ENCODE data around the gene SSX1. TPM values are rescaled to one million over a fixed set of nuclear protein-coding genes. Genes with fewer than 3 reads are reported as not detected.
"Not testable (repeated sequence)": the region's sequence is repeated elsewhere in the genome, so short reads cannot be mapped to it uniquely, and the experiment has no call there.

Gene SSX1
- 2.0 TPM for polyA plus RNA-seq (2012; ENCODE audit: insufficient read depth, insufficient read length, low read depth)

GRCh38 chrX:48255062-48255796 lies at the start of gene SSX1:
Gene SSX1 (plus strand): TSS chrX:48255392. CDS start chrX:48257242, 1,850 bp downstream.
- H3K36me3 ChIP-seq; H3K4me1 ChIP-seq; DNase-seq; H3K9me3 ChIP-seq; H3K27me3 ChIP-seq; H3K4me3 ChIP-seq (ENCODE audit: low read depth, low read length): not testable (repeated sequence)

GRCh38 chrX:48214341-48214740 lies 40.9 kb upstream of the SSX1 start:
- H3K36me3 ChIP-seq; H3K9me3 ChIP-seq; H3K4me3 ChIP-seq (ENCODE audit: low read depth, low read length); H3K27me3 ChIP-seq; DNase-seq; H3K4me1 ChIP-seq: not testable (repeated sequence)

GRCh38 chrX:48224196-48224595 lies 31.0 kb upstream of the SSX1 start:
- not testable (repeated sequence) for H3K9me3 ChIP-seq; H3K4me1 ChIP-seq; H3K27me3 ChIP-seq; H3K36me3 ChIP-seq; H3K4me3 ChIP-seq (ENCODE audit: low read depth, low read length); DNase-seq

- H3K27me3 ChIP-seq; H3K4me3 ChIP-seq (ENCODE audit: low read depth, low read length); H3K36me3 ChIP-seq; H3K9me3 ChIP-seq; H3K4me1 ChIP-seq; DNase-seq: not testable (repeated sequence)
Measured at GRCh38 chrX:48252945-48253344, 2.2 kb upstream of the SSX1 start.

- not testable (repeated sequence) for H3K36me3 ChIP-seq; H3K4me3 ChIP-seq (ENCODE audit: low read depth, low read length); DNase-seq; H3K4me1 ChIP-seq; H3K9me3 ChIP-seq; H3K27me3 ChIP-seq
Measured at GRCh38 chrX:48274365-48274764, 19.2 kb downstream of the SSX1 start.

- peak; percentile 10 for DNase-seq
- H3K36me3 ChIP-seq: no peaks in the 10 kb centered on the region
- H3K4me3 ChIP-seq (ENCODE audit: low read depth, low read length): no peak overlapping the region
- H3K4me1 ChIP-seq: no peaks in the 10 kb centered on the region
- no peak for TF ChIP-seq CTCF (IDR thresholded peaks at IDR 0.05; ENCODE audit: low read depth, low read length)
- H3K9me3 ChIP-seq: no peaks in the 10 kb centered on the region
- H3K27me3 ChIP-seq: no peaks in the 10 kb centered on the region
Measured at GRCh38 chrX:48278958-48279357, 23.8 kb downstream of the SSX1 start.

- DNase-seq; H3K27me3 ChIP-seq; H3K9me3 ChIP-seq; H3K4me1 ChIP-seq; H3K4me3 ChIP-seq (ENCODE audit: low read depth, low read length); H3K36me3 ChIP-seq: not testable (repeated sequence)
Measured at GRCh38 chrX:48280729-48281128, 25.5 kb downstream of the SSX1 start.

GRCh38 chrX:48306175-48306574 lies 51.0 kb downstream of the SSX1 start:
- no peak for DNase-seq
- Histone ChIP-seq H3K36me3 (no peaks in the 10 kb centered on the region), H3K27me3 (no peaks in the 10 kb centered on the region), H3K4me1 (no peaks in the 10 kb centered on the region), H3K9me3 (no peaks in the 10 kb centered on the region), H3K4me3 (ENCODE audit: low read depth, low read length) (no peak overlapping the region)
- TF ChIP-seq CTCF (IDR thresholded peaks at IDR 0.05; ENCODE audit: low read depth, low read length): no peak

- H3K4me1 ChIP-seq; H3K27me3 ChIP-seq; DNase-seq; H3K4me3 ChIP-seq (ENCODE audit: low read depth, low read length); H3K36me3 ChIP-seq; H3K9me3 ChIP-seq: not testable (repeated sequence)
Measured at GRCh38 chrX:48313996-48314395, 58.8 kb downstream of the SSX1 start.
